HepG2 (cell line): Measurements from ENCODE around the gene TAB3. TPM values are rescaled to one million over a fixed set of nuclear protein-coding genes. Genes with fewer than 3 reads are reported as not detected.

ENCODE experiments used
- ARID3A ChIP-seq: IDR thresholded peaks from 2 replicates; pipeline ENCODE4 v1.6.1; 2012; ENCODE audit warnings: low read depth, low read length, improper control_type of control experiment
- BRD4 ChIP-seq: sonication (generic); formaldehyde crosslinking; IDR thresholded peaks from 2 replicates; pipeline ENCODE4 v1.4.0; 2020; ENCODE audit warnings: missing genetic modification reagents
- FOXA1 ChIP-seq, 2 experiments: fragments of 450-650 bp in 1 of 2; sonication (generic) in 1 of 2; formaldehyde crosslinking in 1 of 2; IDR thresholded peaks; 2 replicates each; pipeline versions ENCODE4 v1.4.0 to v1.6.1; 2016 to 2020; ENCODE audit warnings: missing genetic modification reagents in 1 of 2
- GTF3A ChIP-seq: sonication (generic); formaldehyde crosslinking; conservative IDR thresholded peaks from 2 replicates; pipeline ENCODE4 v1.4.0; 2020; ENCODE audit warnings: mild to moderate bottlenecking, missing genetic modification reagents
- HMG20A ChIP-seq: IDR thresholded peaks from 2 replicates; pipeline ENCODE4 v1.6.1; 2016; ENCODE audit warnings: borderline replicate concordance
- ISL2 ChIP-seq: sonication (generic); formaldehyde crosslinking; IDR thresholded peaks from 2 replicates; pipeline ENCODE4 v1.5.0; 2020; ENCODE audit warnings: missing genetic modification reagents
- KLF6 ChIP-seq: IDR thresholded peaks from 2 replicates; pipeline ENCODE4 v1.8.0; 2016; ENCODE audit warnings: missing biosample characterization, missing genetic modification reagents
- MEIS1 ChIP-seq: sonication (generic); formaldehyde crosslinking; IDR thresholded peaks from 2 replicates; pipeline ENCODE4 v1.9.0; 2021; ENCODE audit warnings: mild to moderate bottlenecking, missing genetic modification reagents, moderate library complexity, borderline replicate concordance
- NFE2L1 ChIP-seq: sonication (generic); formaldehyde crosslinking; IDR thresholded peaks from 2 replicates; pipeline ENCODE4 v1.4.0; 2020; ENCODE audit warnings: missing genetic modification reagents, mild to moderate bottlenecking, borderline replicate concordance
- NRL ChIP-seq: sonication (generic); formaldehyde crosslinking; IDR thresholded peaks from 2 replicates; pipeline ENCODE4 v1.5.0; 2020; ENCODE audit warnings: missing genetic modification reagents, mild to moderate bottlenecking, moderate library complexity, borderline replicate concordance
- PCBP1 ChIP-seq: fragments of 200-400 bp; formaldehyde crosslinking; IDR thresholded peaks from 2 replicates; pipeline ENCODE4 v1.6.1; 2017; ENCODE audit warnings: mild to moderate bottlenecking, low read depth, low read length, borderline replicate concordance
- REPIN1 ChIP-seq: sonication (generic); formaldehyde crosslinking; IDR thresholded peaks from 2 replicates; pipeline ENCODE4 v1.8.0; 2022; ENCODE audit warnings: missing genetic modification reagents, low read depth, mild to moderate bottlenecking, borderline replicate concordance
- SOX6 ChIP-seq, 2 experiments: fragments of 450-650 bp in 1 of 2; sonication (generic) in 1 of 2; formaldehyde crosslinking in 1 of 2; IDR thresholded peaks; 2 replicates each; pipeline versions ENCODE4 v1.4.0 to v1.6.1; 2017 to 2020; ENCODE audit warnings: antibody characterized with exemption in 1 of 2, mild to moderate bottlenecking in 1 of 2, missing genetic modification reagents in 1 of 2
- TBX2 ChIP-seq: sonication (generic); formaldehyde crosslinking; IDR thresholded peaks from 2 replicates; pipeline ENCODE4 v1.5.0; 2020; ENCODE audit warnings: missing genetic modification reagents, mild to moderate bottlenecking, borderline replicate concordance
- THAP8 ChIP-seq: sonication (generic); formaldehyde crosslinking; IDR thresholded peaks from 2 replicates; pipeline ENCODE4 v1.5.1; 2020; ENCODE audit warnings: missing genetic modification reagents, mild to moderate bottlenecking, borderline replicate concordance
- ZFP91 ChIP-seq: sonication (generic); formaldehyde crosslinking; IDR thresholded peaks from 2 replicates; pipeline ENCODE4 v1.9.0; 2022; ENCODE audit warnings: missing genetic modification reagents, mild to moderate bottlenecking, borderline replicate concordance
- ZNF124 ChIP-seq: sonication (generic); formaldehyde crosslinking; IDR thresholded peaks from 2 replicates; pipeline ENCODE4 v1.4.0; 2020; ENCODE audit warnings: missing genetic modification reagents
- ZNF234 ChIP-seq: sonication (generic); formaldehyde crosslinking; conservative IDR thresholded peaks from 2 replicates; pipeline ENCODE4 v1.5.1; 2020; ENCODE audit warnings: mild to moderate bottlenecking, missing genetic modification reagents
- ZNF354B ChIP-seq: sonication (generic); formaldehyde crosslinking; IDR thresholded peaks from 2 replicates; pipeline ENCODE4 v1.8.0; 2022; ENCODE audit warnings: mild to moderate bottlenecking, missing genetic modification reagents
- ZNF382 ChIP-seq: sonication (generic); formaldehyde crosslinking; IDR thresholded peaks from 2 replicates; pipeline ENCODE4 v1.5.0; 2020; ENCODE audit warnings: missing genetic modification reagents, mild to moderate bottlenecking, borderline replicate concordance
- ZNF558 ChIP-seq: sonication (generic); formaldehyde crosslinking; IDR thresholded peaks from 2 replicates; pipeline ENCODE4 v1.9.0; 2022; ENCODE audit warnings: mild to moderate bottlenecking, missing genetic modification reagents, borderline replicate concordance
- ZNF777 ChIP-seq: sonication (generic); formaldehyde crosslinking; IDR thresholded peaks from 2 replicates; pipeline ENCODE4 v1.4.0; 2020; ENCODE audit warnings: missing genetic modification reagents
- ZNF816 ChIP-seq: sonication (generic); formaldehyde crosslinking; IDR thresholded peaks from 2 replicates; pipeline ENCODE4 v1.8.0; 2022; ENCODE audit warnings: missing genetic modification reagents, mild to moderate bottlenecking, borderline replicate concordance
- polyA plus RNA-seq, 8 experiments: library from polyadenylated mRNA; depleted of rRNA in 3 of 8; stranded (reverse) in 7 of 8; unstranded in 1 of 8; fragments of >200 nt; fragmentation: Illumina TruSeq in 4 of 8; extraction: Trizol in 4 of 8; gene quantifications; 2 replicates each; pipeline versions ENCODE4 v1.2.1 to v1.2.3, GENCODE V29; 2011 to 2016; ENCODE audit warnings: low read depth in 4 of 8, missing spikeins in 1 of 8, mixed read lengths in 1 of 8; ENCODE audit not compliant: insufficient read depth in 1 of 8
- total RNA-seq, 5 experiments: library from RNA; depleted of rRNA; stranded (reverse); fragments of >200 nt; fragmentation: Illumina TruSeq; extraction: Trizol; gene quantifications; 2 replicates each; pipeline ENCODE4 v1.2.3, GENCODE V29; 2016; ENCODE audit warnings: low read depth in 1 of 5
- TF ChIP-seq, protein P1 (sequence below): IDR thresholded peaks from 2 replicates; pipeline ENCODE4 v1.6.1; 2016; ENCODE audit warnings: low read depth

Gene TAB3
- total and polyA plus RNA-seq, 2 of the 13 experiments (the other 11 are each of a cell fraction or from before 2014, with no cell fraction given), result 27.2 to 59.8 TPM

- no peak for TF ChIP-seq NRL
- no peak for TF ChIP-seq REPIN1 (CRISPR knock-in tag)
- no peak for TF ChIP-seq KLF6 (CRISPR knock-in tag)
- no peak for TF ChIP-seq ZNF816 (CRISPR knock-in tag)
- TF ChIP-seq GTF3A (CRISPR knock-in tag), result no peak
- TF ChIP-seq ZNF558, result no peak
- TF ChIP-seq ZNF777 (CRISPR knock-in tag), result no peak
- no peak for TF ChIP-seq FOXA1 (IDR thresholded peaks at IDR 0.05)
- TF ChIP-seq FOXA1 (CRISPR knock-in tag; IDR thresholded peaks at IDR 0.05), result peak; percentile 47; the same call in 1 of the 2 replicates
- TF ChIP-seq, protein P1, sequence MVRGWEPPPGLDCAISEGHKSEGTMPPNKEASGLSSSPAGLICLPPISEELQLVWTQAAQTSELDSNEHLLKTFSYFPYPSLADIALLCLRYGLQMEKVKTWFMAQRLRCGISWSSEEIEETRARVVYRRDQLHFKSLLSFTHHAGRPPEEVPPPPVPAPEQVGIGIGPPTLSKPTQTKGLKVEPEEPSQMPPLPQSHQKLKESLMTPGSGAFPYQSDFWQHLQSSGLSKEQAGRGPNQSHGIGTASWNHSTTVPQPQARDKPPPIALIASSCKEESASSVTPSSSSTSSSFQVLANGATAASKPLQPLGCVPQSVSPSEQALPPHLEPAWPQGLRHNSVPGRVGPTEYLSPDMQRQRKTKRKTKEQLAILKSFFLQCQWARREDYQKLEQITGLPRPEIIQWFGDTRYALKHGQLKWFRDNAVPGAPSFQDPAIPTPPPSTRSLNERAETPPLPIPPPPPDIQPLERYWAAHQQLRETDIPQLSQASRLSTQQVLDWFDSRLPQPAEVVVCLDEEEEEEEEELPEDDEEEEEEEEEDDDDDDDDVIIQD (CRISPR knock-in tag), result 0 out of 2 replicates have a peak, but pooled peaks have one; percentile 38
- TF ChIP-seq PCBP1, result no peak
- TF ChIP-seq ZNF354B (CRISPR knock-in tag), result no peak
- no peak for TF ChIP-seq THAP8 (CRISPR knock-in tag)
- TF ChIP-seq ZNF382 (CRISPR knock-in tag), result no peak
- TF ChIP-seq ARID3A, result peak; percentile 64
- TF ChIP-seq MEIS1, result no peak
- TF ChIP-seq TBX2, result peak; percentile 53; the same call in 1 of the 2 replicates
- peak; percentile 54; the same call in 1 of the 2 replicates for TF ChIP-seq HMG20A (CRISPR knock-in tag)
- no peak for TF ChIP-seq ZNF234
- no peak for TF ChIP-seq NFE2L1 (CRISPR knock-in tag)
- TF ChIP-seq ZFP91 (CRISPR knock-in tag), result no peak
- no peak for TF ChIP-seq BRD4 (CRISPR knock-in tag)
- no peak for TF ChIP-seq SOX6 (IDR thresholded peaks at IDR 0.05)
- peak; percentile 54; the same call in 1 of the 2 replicates for TF ChIP-seq SOX6 (CRISPR knock-in tag; IDR thresholded peaks at IDR 0.05)
- TF ChIP-seq ISL2 (CRISPR knock-in tag), result peak; percentile 82
- no peak for TF ChIP-seq ZNF124 (CRISPR knock-in tag)
Measured at GRCh38 chrX:30904186-30904585, 15.1 kb upstream of the TAB3 start (continued).
